Endothelial cell of umbilical vein (primary cell): ENCODE results near the gene SEMA6A. TPM values are rescaled to one million over a fixed set of nuclear protein-coding genes. Genes with fewer than 3 reads are reported as not detected.

Source experiments
- BruUV-seq: library from RNA; stranded (reverse); fragments of 400-500 nt; replicated peaks from 2 replicates; lab custom pipeline; 2021; lab: Mats Ljungman, UMichigan
- CTCF ChIA-PET: fragments of 300-600, 350-600 bp; sonication (Branson Sonifier 250); formaldehyde crosslinking; loops from one replicate; lab custom pipeline; 2021; ENCODE audit warnings: antibody characterized with exemption, inconsistent platforms; lab: Charles Lee
- POLR2A ChIA-PET: fragments of 300-600, 350-600 bp; sonication (Branson Sonifier 250); formaldehyde crosslinking; loops from one replicate; lab custom pipeline; 2021; ENCODE audit warnings: antibody characterized with exemption, inconsistent platforms; lab: Charles Lee
- DNase-seq: peaks from one replicate; pipeline ENCODE4 v3.0.0-alpha.2; 2011; ENCODE audit warnings: low read depth, low spot score
- FAIRE-seq: peaks from 2 replicates; lab custom pipeline; 2011; peaks lifted over from hg19 to GRCh38; lab: Jason Lieb, UNC
- H2AFZ ChIP-seq: 2 replicates; pipeline ENCODE4 v1.6.0; 2012; ENCODE audit warnings: low read depth, low read length, control low read depth, inconsistent platforms
- H3K27ac ChIP-seq: 2 replicates; pipeline ENCODE4 v1.5.1; 2011; ENCODE audit warnings: low read depth, mild to moderate bottlenecking, control low read depth, low read length, moderate library complexity; ENCODE audit not compliant: insufficient read depth
- H3K27me3 ChIP-seq, 2 experiments: 2 replicates each; pipeline versions ENCODE4 v1.6.0 to v1.6.1; 2011; ENCODE audit warnings: low read length in 2 of 2, mixed read lengths in 1 of 2; ENCODE audit not compliant: control insufficient read depth in 2 of 2, insufficient read depth in 2 of 2
- H3K36me3 ChIP-seq, 2 experiments: 2 replicates in 1 of 2; 3 replicates in 1 of 2; pipeline ENCODE4 v1.5.1; 2011; ENCODE audit warnings: low read length in 2 of 2, mild to moderate bottlenecking in 1 of 2, moderate library complexity in 1 of 2; ENCODE audit not compliant: control insufficient read depth in 2 of 2, insufficient read depth in 2 of 2; ENCODE audit errors: extremely low read depth in 1 of 2
- H3K4me1 ChIP-seq: 3 replicates; pipeline ENCODE4 v1.5.1; 2011; ENCODE audit warnings: mild to moderate bottlenecking, low read length; ENCODE audit not compliant: control insufficient read depth, insufficient read depth; ENCODE audit errors: extremely low read depth
- H3K4me2 ChIP-seq: 2 replicates; pipeline ENCODE4 v1.6.1; 2011; ENCODE audit warnings: low read length, control low read depth, mixed read lengths; ENCODE audit not compliant: insufficient read depth
- H3K4me3 ChIP-seq, 3 experiments: fragments of 200-600 bp in 1 of 3; sonication (generic), shearing (Covaris generic) in 1 of 3; replicated peaks in 1 of 3; 2 replicates each; pipeline ENCODE4 v1.5.1; 2011 to 2016; ENCODE audit warnings: control low read depth in 3 of 3, low read length in 3 of 3, mild to moderate bottlenecking in 2 of 3, inconsistent platforms in 1 of 3, low read depth in 1 of 3, moderate library complexity in 1 of 3; ENCODE audit not compliant: insufficient read depth in 1 of 3
- H3K79me2 ChIP-seq: 2 replicates; pipeline ENCODE4 v1.6.0; 2012; ENCODE audit warnings: low read length, inconsistent platforms; ENCODE audit not compliant: control insufficient read depth, insufficient read depth
- H3K9ac ChIP-seq: replicated peaks from 2 replicates; pipeline ENCODE3; 2011; ENCODE audit warnings: low read length, control low read depth; ENCODE audit not compliant: insufficient read depth; ENCODE audit errors: extremely low read depth
- H3K9me1 ChIP-seq: replicated peaks from 3 replicates; pipeline ENCODE4 v1.6.0; 2011; ENCODE audit warnings: mild to moderate bottlenecking, low read length; ENCODE audit not compliant: control insufficient read depth, insufficient read depth; ENCODE audit errors: extremely low read depth
- H3K9me3 ChIP-seq: replicated peaks from 2 replicates; pipeline ENCODE4 v1.5.1; 2012; ENCODE audit warnings: low read length, inconsistent platforms; ENCODE audit not compliant: control insufficient read depth, insufficient read depth
- H4K20me1 ChIP-seq: replicated peaks from 2 replicates; pipeline ENCODE3; 2011; ENCODE audit warnings: mild to moderate bottlenecking, low read length; ENCODE audit not compliant: control insufficient read depth, insufficient read depth; ENCODE audit errors: extremely low read depth
- CTCF ChIP-seq, 2 donors: IDR thresholded peaks; 1 replicate in 1 of 2; 2 replicates in 1 of 2; pipeline ENCODE4 v1.5.1; 2011; ENCODE audit warnings: low read length in 2 of 2, mild to moderate bottlenecking in 2 of 2, moderate library complexity in 2 of 2, control low read depth in 1 of 2, inconsistent platforms in 1 of 2, low read depth in 1 of 2; ENCODE audit not compliant: insufficient read depth in 1 of 2; ENCODE audit errors: extremely low read depth in 1 of 2
- EZH2 ChIP-seq: IDR thresholded peaks from 2 replicates; pipeline ENCODE4 v1.6.1; 2012; ENCODE audit warnings: borderline replicate concordance, low read depth, mild to moderate bottlenecking, moderate library complexity, low read length, inconsistent platforms; ENCODE audit not compliant: severe bottlenecking
- FOS ChIP-seq: IDR thresholded peaks from 2 replicates; pipeline ENCODE4 v1.6.1; 2011; ENCODE audit warnings: mild to moderate bottlenecking, low read length, moderate library complexity, borderline replicate concordance; ENCODE audit not compliant: insufficient read depth
- GATA2 ChIP-seq: IDR thresholded peaks from 2 replicates; pipeline ENCODE4 v1.7.0; 2011; ENCODE audit warnings: low read depth, mild to moderate bottlenecking, moderate library complexity, mixed read lengths, low read length; ENCODE audit not compliant: insufficient read length, insufficient read depth
- JUN ChIP-seq: IDR thresholded peaks from 2 replicates; pipeline ENCODE4 v1.6.1; 2011; ENCODE audit warnings: borderline replicate concordance, low read depth; ENCODE audit not compliant: insufficient read length, insufficient read depth
- MAX ChIP-seq: IDR thresholded peaks from 2 replicates; pipeline ENCODE4 v1.6.1; 2011; ENCODE audit not compliant: insufficient read depth, insufficient read length
- MYC ChIP-seq: IDR thresholded peaks from one replicate; pipeline ENCODE4 v1.6.1; 2011; ENCODE audit warnings: mild to moderate bottlenecking, low read depth, low read length
- POLR2A ChIP-seq: IDR thresholded peaks from 2 replicates; pipeline ENCODE4 v1.6.1; 2012; ENCODE audit warnings: low read depth, mild to moderate bottlenecking, control low read depth, low read length
- POLR2AphosphoS5 ChIP-seq: IDR thresholded peaks from 2 replicates; pipeline ENCODE4 v1.6.1; 2012; ENCODE audit warnings: low read depth, mild to moderate bottlenecking, control low read depth, low read length, moderate library complexity; ENCODE audit not compliant: insufficient read depth
- dilution Hi-C: fragments of 300-500 bp; cut with MboI; formaldehyde crosslinking; loops from one replicate; pipeline ENCODE4 v1.15.0; 2019; ENCODE audit warnings: low sequenced_read_pairs; ENCODE audit not compliant: extremely low pct_ligation_motif_present
- intact Hi-C: fragments of 100-400 bp; cut with micrococcal nuclease; formaldehyde crosslinking; loops from one replicate; pipeline ENCODE4 v1.10.0; 2022
- polyA plus RNA-seq, 4 experiments: library from polyadenylated mRNA; depleted of rRNA in 3 of 4; stranded (reverse) in 3 of 4; unstranded in 1 of 4; fragments of >200 nt; gene quantifications; 2 replicates each; pipeline versions ENCODE4 v1.2.1 to v1.2.3, GENCODE V29; 2011 to 2012; ENCODE audit warnings: missing spikeins in 1 of 4
- total RNA-seq: library from RNA; stranded (reverse); gene quantifications from 2 replicates; pipeline ENCODE4 v1.2.3, GENCODE V29; 2021

Gene SEMA6A
- total and polyA plus RNA-seq, 2 donors (not counting 3 experiments of a cell fraction or from before 2014, with no cell fraction given): 0.43 to 1.5 TPM

GRCh38 chr5:116436674-116437350 is 137.8 kb downstream of the SEMA6A start:
- H3K4me3 ChIP-seq: no peak overlapping the region
- H3K9me1 ChIP-seq: no peaks in the 10 kb centered on the region
- H3K27me3 ChIP-seq: no peaks in the 10 kb centered on the region
- H2AFZ ChIP-seq: no peak overlapping the region
- no peak overlapping the region for H3K4me2 ChIP-seq
- FAIRE-seq (no peak), DNase-seq (no peak)
- no peaks in the 10 kb centered on the region for H3K79me2 ChIP-seq
- BruUV-seq: no TSS peak
- intact Hi-C loops: no loop called here
- H3K9ac ChIP-seq: no peak overlapping the region
- H3K4me1 ChIP-seq: no peaks in the 10 kb centered on the region
- H4K20me1 ChIP-seq: no peaks in the 10 kb centered on the region
- no peaks in the 10 kb centered on the region for H3K9me3 ChIP-seq
- H3K27ac ChIP-seq: no peak overlapping the region
- no peak for TF ChIP-seq MAX
- no peak for TF ChIP-seq GATA2
- TF ChIP-seq FOS: no peak
- no peak for TF ChIP-seq JUN
- TF ChIP-seq MYC: no peak
- TF ChIP-seq EZH2: no peak
- TF ChIP-seq CTCF (IDR thresholded peaks at IDR 0.05; ENCODE audit: extremely low read depth in 1 of 2, insufficient read depth in 1 of 2, low read depth in 1 of 2, low read length in 2 of 2): no peak
- TF ChIP-seq POLR2AphosphoS5: no peak
- TF ChIP-seq POLR2A: no peak
- ChIA-PET POLR2A (no interaction called here), CTCF (no interaction called here)
- dilution Hi-C loops: no loop called here
- no peaks in the 10 kb centered on the region for H3K36me3 ChIP-seq
